Astrocyte (in vitro differentiated cells and primary cell): ENCODE measurements around the gene ARHGAP26. TPM values are rescaled to one million over a fixed set of nuclear protein-coding genes. Genes with fewer than 3 reads are reported as not detected.

Experiments used
- DNase-seq: peaks from one replicate; pipeline ENCODE4 v3.0.0-alpha.2; 2010; ENCODE audit warnings: low read depth
- FAIRE-seq: peaks from 2 replicates; lab custom pipeline; 2011; peaks lifted over from hg19 to GRCh38; lab: Jason Lieb, UNC
- H2AFZ ChIP-seq: 2 replicates; pipeline ENCODE4 v1.6.0; 2012; ENCODE audit warnings: low read depth, low read length, inconsistent platforms
- H3K27ac ChIP-seq: 2 replicates; pipeline ENCODE4 v1.5.1; 2011; ENCODE audit warnings: low read depth, low read length, inconsistent platforms
- H3K27me3 ChIP-seq: 2 replicates; pipeline ENCODE4 v1.6.0; 2011; ENCODE audit warnings: low read length, inconsistent platforms; ENCODE audit not compliant: insufficient read depth
- H3K36me3 ChIP-seq: 2 replicates; pipeline ENCODE4 v1.5.1; 2011; ENCODE audit warnings: low read length, inconsistent platforms; ENCODE audit not compliant: insufficient read depth
- H3K4me1 ChIP-seq: 2 replicates; pipeline ENCODE4 v1.5.1; 2011; ENCODE audit warnings: low read length, inconsistent platforms; ENCODE audit not compliant: insufficient read depth
- H3K4me2 ChIP-seq: 2 replicates; pipeline ENCODE4 v1.6.0; 2012; ENCODE audit warnings: low read length, inconsistent platforms
- H3K4me3 ChIP-seq: 2 replicates; pipeline ENCODE4 v1.5.1; 2011; ENCODE audit warnings: low read depth, mild to moderate bottlenecking, low read length, inconsistent platforms; ENCODE audit not compliant: insufficient read depth
- H3K79me2 ChIP-seq: 2 replicates; pipeline ENCODE4 v1.6.0; 2012; ENCODE audit warnings: mild to moderate bottlenecking, low read length, inconsistent platforms; ENCODE audit not compliant: insufficient read depth
- H3K9ac ChIP-seq: 2 replicates; pipeline ENCODE4 v1.6.0; 2012; ENCODE audit warnings: mild to moderate bottlenecking, low read length, inconsistent platforms
- H3K9me3 ChIP-seq: 2 replicates; pipeline ENCODE4 v1.5.1; 2012; ENCODE audit warnings: low read depth, mild to moderate bottlenecking, low read length, inconsistent platforms; ENCODE audit not compliant: insufficient read depth
- H4K20me1 ChIP-seq: 2 replicates; pipeline ENCODE4 v1.6.0; 2012; ENCODE audit warnings: low read length, inconsistent platforms; ENCODE audit not compliant: insufficient read depth
- H3K27ac Mint-ChIP-seq: one replicate; pipeline ENCODE4 v1.8.0; 2021; ENCODE audit warnings: mild to moderate bottlenecking, mixed read lengths; ENCODE audit not compliant: unreplicated experiment
- H3K27me3 Mint-ChIP-seq: one replicate; pipeline ENCODE4 v1.8.0; 2021; ENCODE audit warnings: low read depth, mixed read lengths; ENCODE audit not compliant: unreplicated experiment
- H3K36me3 Mint-ChIP-seq: one replicate; pipeline ENCODE4 v1.8.0; 2021; ENCODE audit warnings: low read depth, mixed read lengths; ENCODE audit not compliant: unreplicated experiment
- H3K4me1 Mint-ChIP-seq: one replicate; pipeline ENCODE4 v1.8.0; 2021; ENCODE audit warnings: low read depth, mixed read lengths; ENCODE audit not compliant: unreplicated experiment
- H3K4me3 Mint-ChIP-seq: one replicate; pipeline ENCODE4 v1.8.0; 2021; ENCODE audit warnings: mild to moderate bottlenecking, moderate library complexity, mixed read lengths; ENCODE audit not compliant: unreplicated experiment
- H3K9me3 Mint-ChIP-seq: one replicate; pipeline ENCODE4 v1.8.0; 2021; ENCODE audit warnings: mild to moderate bottlenecking, mixed read lengths; ENCODE audit not compliant: unreplicated experiment
- EZH2 ChIP-seq: IDR thresholded peaks from 2 replicates; pipeline ENCODE4 v1.6.1; 2012; ENCODE audit warnings: mild to moderate bottlenecking, low read length, inconsistent platforms; ENCODE audit not compliant: insufficient read depth
- total RNA-seq: library from RNA; stranded (reverse); gene quantifications from 2 replicates; pipeline ENCODE4 v1.2.1, GENCODE V29; 2021
- TF ChIP-seq, protein P1 (sequence below): IDR thresholded peaks from 2 replicates; pipeline ENCODE4 v1.5.1; 2011; ENCODE audit warnings: low read depth, mild to moderate bottlenecking, inconsistent platforms, low read length, moderate library complexity; ENCODE audit not compliant: insufficient read depth

The ARHGAP26 gene
- total RNA-seq, 1 donor from 2014 or later = 5.6 TPM

DNA sequence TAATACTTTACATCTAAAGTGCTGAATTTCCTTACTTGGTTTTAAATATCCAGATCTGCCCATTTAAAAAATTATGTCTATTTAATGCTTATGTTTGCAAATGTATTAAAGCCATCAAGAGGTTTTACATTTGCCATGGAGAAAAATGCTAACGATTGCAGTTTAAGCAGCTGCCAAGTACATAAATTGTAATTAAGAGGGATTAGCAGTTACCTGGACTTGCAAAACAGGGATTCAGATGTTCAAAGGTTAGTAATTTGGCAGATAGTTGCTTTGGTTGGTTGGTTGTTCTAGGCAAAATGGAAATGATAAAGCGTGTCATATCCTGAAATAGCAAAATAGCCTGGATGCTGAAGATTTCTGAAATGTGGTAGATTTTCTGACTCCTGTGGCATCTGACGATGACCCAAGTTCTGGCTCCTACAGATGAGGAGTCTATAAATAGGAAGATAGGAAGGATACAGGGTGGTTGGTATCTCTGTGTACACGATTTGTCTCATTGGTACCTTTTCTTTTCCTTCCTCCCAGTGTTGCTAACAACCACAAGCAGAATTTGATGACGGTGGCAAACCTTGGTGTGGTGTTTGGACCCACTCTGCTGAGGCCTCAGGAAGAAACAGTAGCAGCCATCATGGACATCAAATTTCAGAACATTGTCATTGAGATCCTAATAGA, 350.4 kb downstream of the ARHGAP26 start:
- no peak overlapping the region for H3K27ac Mint-ChIP-seq
- Histone ChIP-seq H3K36me3 (no peaks in the 10 kb centered on the region), H3K4me3 (no peak overlapping the region), H3K27ac (no peak overlapping the region), H4K20me1 (no peaks in the 10 kb centered on the region), H3K27me3 (no peaks in the 10 kb centered on the region), H3K4me1 (no peaks in the 10 kb centered on the region), H3K9ac (no peak overlapping the region), H3K4me2 (no peak overlapping the region), H3K79me2 (no peaks in the 10 kb centered on the region), H2AFZ (no peak overlapping the region), H3K9me3 (no peaks in the 10 kb centered on the region)
- no peaks in the 10 kb centered on the region for H3K36me3 Mint-ChIP-seq
- no peaks in the 10 kb centered on the region for H3K27me3 Mint-ChIP-seq
- FAIRE-seq (no peak), DNase-seq (no peak)
- H3K4me3 Mint-ChIP-seq = no peak overlapping the region
- peaks cover 2% of the 10 kb centered on the region for H3K4me1 Mint-ChIP-seq
- TF ChIP-seq, protein P1, sequence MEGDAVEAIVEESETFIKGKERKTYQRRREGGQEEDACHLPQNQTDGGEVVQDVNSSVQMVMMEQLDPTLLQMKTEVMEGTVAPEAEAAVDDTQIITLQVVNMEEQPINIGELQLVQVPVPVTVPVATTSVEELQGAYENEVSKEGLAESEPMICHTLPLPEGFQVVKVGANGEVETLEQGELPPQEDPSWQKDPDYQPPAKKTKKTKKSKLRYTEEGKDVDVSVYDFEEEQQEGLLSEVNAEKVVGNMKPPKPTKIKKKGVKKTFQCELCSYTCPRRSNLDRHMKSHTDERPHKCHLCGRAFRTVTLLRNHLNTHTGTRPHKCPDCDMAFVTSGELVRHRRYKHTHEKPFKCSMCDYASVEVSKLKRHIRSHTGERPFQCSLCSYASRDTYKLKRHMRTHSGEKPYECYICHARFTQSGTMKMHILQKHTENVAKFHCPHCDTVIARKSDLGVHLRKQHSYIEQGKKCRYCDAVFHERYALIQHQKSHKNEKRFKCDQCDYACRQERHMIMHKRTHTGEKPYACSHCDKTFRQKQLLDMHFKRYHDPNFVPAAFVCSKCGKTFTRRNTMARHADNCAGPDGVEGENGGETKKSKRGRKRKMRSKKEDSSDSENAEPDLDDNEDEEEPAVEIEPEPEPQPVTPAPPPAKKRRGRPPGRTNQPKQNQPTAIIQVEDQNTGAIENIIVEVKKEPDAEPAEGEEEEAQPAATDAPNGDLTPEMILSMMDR = no peak
- TF ChIP-seq EZH2 = no peak
- no peaks in the 10 kb centered on the region for H3K9me3 Mint-ChIP-seq

- no peaks in the 10 kb centered on the region for H3K36me3 Mint-ChIP-seq
- no peak for FAIRE-seq
- H3K4me3 ChIP-seq = no peak overlapping the region
- no peak overlapping the region for H3K27ac ChIP-seq
- no peaks in the 10 kb centered on the region for H3K79me2 ChIP-seq
- peaks cover 2% of the 10 kb centered on the region for H3K4me1 Mint-ChIP-seq
- no peaks in the 10 kb centered on the region for H3K9me3 Mint-ChIP-seq
- H3K4me1 ChIP-seq = no peaks in the 10 kb centered on the region
- H3K27me3 ChIP-seq = no peaks in the 10 kb centered on the region
- no peak overlapping the region for H3K9ac ChIP-seq
- no peak overlapping the region for H3K4me2 ChIP-seq
- no peaks in the 10 kb centered on the region for H4K20me1 ChIP-seq
- no peaks in the 10 kb centered on the region for H3K9me3 ChIP-seq
- no peak for DNase-seq
- H3K27ac Mint-ChIP-seq = no peak overlapping the region
- no peaks in the 10 kb centered on the region for H3K27me3 Mint-ChIP-seq
- no peak overlapping the region for H3K4me3 Mint-ChIP-seq
- no peaks in the 10 kb centered on the region for H3K36me3 ChIP-seq
- no peak overlapping the region for H2AFZ ChIP-seq
- TF ChIP-seq EZH2 = no peak
- TF ChIP-seq, protein P1 = no peak
These were observed 350.9 kb downstream of the ARHGAP26 start for GRCh38 chr5:143121135-143121475.

DNA sequence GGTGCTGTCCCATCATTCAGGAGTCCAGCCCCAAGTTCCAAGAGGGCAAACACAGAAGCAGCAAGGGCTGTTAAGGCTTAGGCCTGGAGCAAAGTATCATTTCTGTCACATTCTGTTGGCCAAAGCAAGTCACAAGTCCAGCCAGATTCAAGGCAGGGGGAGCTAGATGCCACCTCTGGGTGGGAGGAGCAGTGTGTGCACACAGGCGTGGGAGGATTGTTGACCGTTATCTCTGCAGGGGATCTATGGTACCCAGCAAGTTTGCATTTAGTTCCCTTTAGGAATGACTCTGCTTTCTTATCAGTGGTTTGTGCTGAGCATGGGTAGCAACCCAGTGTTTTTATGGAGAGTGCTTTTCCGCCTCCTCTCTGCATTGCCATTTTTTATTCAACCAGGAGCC, 354.4 kb downstream of the ARHGAP26 start:
- no peaks in the 10 kb centered on the region for H4K20me1 ChIP-seq
- H3K9me3 Mint-ChIP-seq = no peaks in the 10 kb centered on the region
- H3K9me3 ChIP-seq = no peaks in the 10 kb centered on the region
- no peak overlapping the region for H3K4me3 Mint-ChIP-seq
- no peaks in the 10 kb centered on the region for H3K36me3 ChIP-seq
- TF ChIP-seq EZH2 = no peak
- TF ChIP-seq, protein P1 = no peak
- H3K27ac Mint-ChIP-seq = no peak overlapping the region
- H3K27ac ChIP-seq = no peak overlapping the region
- H2AFZ ChIP-seq = no peak overlapping the region
- peaks cover 2% of the 10 kb centered on the region for H3K4me1 Mint-ChIP-seq
- H3K27me3 Mint-ChIP-seq = no peaks in the 10 kb centered on the region
- H3K4me1 ChIP-seq = no peaks in the 10 kb centered on the region
- H3K27me3 ChIP-seq = no peaks in the 10 kb centered on the region
- H3K4me2 ChIP-seq = no peak overlapping the region
- no peak overlapping the region for H3K4me3 ChIP-seq
- no peak for DNase-seq
- no peaks in the 10 kb centered on the region for H3K79me2 ChIP-seq
- H3K36me3 Mint-ChIP-seq = no peaks in the 10 kb centered on the region
- no peak for FAIRE-seq
- no peak overlapping the region for H3K9ac ChIP-seq
